HG03103 (cell line): ENCODE results near the gene NRXN3.

Experiments used
- ATAC-seq: cut with Tn5 transposase; IDR thresholded peaks from one replicate; pipeline ENCODE4 v1.9.1; 2021; ENCODE audit warnings: low read depth; ENCODE audit not compliant: unreplicated experiment

Gene NRXN3

DNA sequence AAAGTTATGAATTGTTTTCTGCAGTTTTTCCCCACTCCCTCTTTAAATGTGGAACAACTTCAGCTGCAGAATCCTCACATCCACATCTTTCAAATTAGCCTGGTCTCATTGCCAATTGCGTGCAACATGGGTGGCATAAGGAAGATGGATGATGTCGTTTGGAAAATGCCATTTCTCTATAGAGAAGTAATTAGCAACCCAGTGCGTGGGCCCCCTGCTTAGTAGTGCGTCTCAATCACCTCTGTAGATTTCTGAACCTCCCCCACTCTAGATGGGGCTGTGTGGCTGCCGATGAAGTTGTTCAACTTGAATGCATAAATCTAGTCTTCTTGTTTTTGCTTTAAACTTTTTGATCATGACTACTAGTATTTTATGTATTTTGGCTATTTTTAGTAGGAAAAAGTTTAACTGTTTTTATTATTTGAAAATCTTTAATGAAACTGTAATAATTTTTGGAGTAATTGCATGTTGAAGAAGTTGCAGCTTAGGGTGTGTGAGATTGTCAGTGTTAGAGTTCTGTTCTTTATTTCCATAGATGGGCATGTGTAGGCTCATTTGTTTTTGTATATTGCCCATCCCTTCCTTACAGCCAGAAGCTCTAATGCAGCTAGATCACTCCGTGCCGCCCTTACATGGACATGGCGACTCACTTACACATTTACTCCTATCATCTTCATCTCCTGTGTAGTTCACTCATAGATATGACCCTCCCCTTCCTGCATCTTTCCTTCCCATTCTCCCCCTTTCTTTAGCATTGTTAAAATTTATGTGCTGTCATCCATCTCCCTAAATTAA is 1683.0 kb downstream of the NRXN3 start:
- ATAC-seq: no peak

DNA sequence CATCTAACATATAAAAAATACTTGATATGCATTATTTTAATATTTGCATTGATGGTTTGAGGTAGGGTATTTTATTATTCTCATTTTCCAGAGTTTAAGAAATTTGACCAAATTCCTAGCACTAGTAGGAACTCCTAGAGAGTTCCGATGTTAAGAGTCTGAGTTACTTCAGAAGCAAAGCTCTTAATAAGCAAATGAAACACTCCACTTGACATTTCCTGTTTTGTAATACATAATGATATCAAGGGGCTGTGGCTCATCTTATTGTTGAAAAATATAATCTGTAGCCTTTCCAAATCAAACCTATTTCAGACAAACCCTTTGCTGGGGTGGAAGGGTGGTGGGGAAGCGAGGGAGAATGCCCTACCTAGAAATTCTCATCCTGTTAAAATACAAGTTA is 1685.6 kb downstream of the NRXN3 start:
- ATAC-seq: no peak

DNA sequence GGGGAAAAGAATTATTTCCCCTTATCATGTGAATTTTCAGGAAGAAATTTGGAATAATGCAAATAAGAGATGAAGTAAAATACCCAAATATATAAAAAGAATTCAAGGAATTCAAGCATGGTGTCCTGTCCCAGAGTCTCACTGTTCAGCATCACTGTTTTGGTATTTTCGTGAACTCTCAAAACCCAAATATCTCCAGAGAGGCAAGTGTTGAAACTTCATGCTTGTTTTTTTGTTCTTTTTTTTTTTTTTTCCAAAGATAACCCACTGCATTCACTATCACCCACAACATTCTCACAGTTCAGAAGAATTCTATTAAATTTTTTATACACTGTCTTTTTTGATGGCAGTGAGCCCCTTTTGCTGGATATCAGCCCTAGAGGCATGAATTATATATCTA is 1686.2 kb downstream of the NRXN3 start:
- ATAC-seq: no peak

DNA sequence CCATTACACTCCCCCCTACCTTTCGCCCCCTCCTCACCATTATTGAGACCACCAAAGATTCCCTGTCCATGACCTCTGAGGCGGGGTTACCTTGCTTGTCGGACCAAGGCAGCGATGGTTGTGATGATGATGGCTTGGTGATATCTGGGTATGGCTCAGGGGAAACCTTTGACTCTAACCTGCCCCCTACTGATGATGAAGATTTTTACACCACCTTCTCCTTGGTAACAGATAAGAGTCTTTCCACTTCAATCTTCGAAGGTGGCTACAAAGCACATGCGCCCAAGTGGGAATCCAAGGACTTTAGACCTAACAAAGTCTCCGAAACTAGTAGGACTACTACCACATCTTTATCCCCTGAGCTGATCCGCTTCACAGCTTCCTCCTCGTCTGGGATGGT is 1690.9 kb downstream of the NRXN3 start:
- no peak for ATAC-seq

DNA sequence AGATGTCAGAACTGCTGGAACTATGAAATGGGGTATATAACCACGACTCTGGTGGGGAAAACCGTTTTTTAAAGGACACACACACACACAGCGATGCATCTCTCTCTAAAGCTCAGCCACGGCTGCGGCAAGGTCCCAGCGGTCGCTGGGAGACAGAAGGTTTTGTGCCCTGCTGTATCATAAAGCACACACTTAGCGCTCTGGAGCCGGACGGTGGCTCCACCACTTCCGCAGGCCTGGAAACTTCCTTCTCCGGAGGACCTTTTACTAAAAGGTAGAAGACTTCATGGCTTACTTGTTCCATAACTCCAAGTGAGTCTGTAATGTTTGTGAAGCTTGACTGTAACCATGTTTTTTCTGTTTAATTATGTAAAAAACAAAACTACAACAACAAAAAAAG is 1691.9 kb downstream of the NRXN3 start:
- no peak for ATAC-seq

DNA sequence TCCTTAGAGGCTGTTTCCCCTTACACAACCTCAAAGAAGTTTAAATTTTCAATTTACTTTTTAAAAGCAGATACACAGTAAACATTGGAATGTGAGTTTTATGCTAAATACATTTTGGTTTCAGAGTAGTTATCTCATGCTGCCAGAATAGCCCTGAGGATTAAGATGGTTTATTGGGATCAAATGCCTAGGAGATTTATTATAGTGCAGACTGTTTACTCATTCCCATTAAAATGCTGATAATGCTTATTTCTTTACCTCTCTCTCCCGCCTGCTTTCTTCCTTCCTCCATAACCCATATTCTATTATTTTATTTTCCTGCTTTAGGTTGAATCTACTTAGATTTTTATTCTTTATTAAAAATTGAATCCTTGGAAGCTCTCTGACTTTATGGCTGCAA is 1701.0 kb downstream of the NRXN3 start:
- ATAC-seq: no peak

DNA sequence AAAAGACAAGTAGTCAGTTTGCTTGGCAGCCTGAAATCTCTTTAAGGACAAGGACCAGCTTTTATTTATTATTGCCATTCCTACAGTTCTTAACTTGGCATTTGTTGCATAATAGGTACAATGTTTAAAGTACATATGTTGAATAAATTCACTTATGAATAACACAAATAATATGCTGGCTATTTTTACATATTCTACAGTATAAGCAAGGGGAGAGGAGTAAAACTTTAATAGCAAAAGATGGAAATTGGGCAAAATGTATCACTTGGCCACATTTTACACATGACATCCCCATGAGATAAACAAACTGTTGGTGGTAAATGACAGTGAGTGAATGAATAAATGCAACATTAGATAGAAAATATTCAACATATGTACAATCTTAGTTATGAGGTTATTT is 1708.1 kb downstream of the NRXN3 start:
- no peak for ATAC-seq

DNA sequence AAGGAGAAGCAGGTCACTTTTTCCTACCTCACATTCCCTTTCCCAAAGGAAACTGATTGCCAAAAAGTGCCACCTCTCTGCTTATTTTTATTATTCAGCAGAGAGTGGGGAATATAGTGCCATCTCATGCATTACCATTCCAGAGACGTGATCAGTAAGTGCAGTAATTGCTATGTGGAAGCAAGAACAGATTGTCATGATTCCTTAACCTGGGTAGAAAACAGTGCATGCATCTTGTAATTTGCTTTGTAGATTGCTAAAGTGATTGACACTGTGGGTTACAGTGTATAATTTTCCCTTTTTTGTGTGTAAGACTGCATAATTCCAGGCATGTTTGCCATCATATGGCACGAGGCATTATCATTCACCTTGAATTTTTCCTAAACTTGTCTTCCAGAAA is 1708.6 kb downstream of the NRXN3 start:
- ATAC-seq: no peak

DNA sequence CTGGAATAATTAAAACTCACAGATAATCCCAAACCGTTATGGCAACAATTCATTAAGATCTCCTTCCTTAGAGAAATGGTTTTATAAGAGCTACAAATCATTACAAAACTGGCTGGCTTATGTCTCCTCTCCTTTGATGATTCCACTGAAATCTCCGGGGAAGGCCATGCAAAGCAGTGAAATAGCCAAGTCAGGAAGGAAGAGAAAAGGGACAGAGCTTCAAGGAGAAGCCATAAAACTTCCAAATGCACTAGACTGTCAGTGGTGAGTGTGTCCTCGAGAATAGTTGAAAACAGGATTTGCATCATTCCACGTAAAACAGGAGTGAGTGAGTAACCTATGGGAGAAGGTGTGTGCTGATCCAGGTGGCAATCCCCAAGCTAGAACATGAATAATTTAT is 1711.1 kb downstream of the NRXN3 start:
- no peak for ATAC-seq

DNA sequence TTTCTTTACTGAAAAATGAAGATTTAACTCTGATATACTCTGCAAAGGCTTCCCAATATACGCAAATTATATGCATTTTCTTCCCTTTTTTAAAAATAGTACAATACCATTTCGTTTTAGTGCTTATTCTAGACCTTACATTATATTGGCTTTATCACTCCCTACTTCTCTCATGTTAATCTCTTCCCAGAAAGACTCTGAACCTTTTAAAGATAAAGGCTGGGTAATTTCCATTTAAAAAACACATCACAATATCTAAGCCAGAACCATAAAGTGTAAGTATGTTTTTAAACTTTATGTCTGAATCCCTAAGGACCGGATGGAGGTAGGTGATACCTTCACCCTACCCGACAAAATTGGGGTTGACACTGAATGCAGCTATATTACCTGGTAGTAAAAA is 1720.4 kb downstream of the NRXN3 start:
- ATAC-seq: no peak

DNA sequence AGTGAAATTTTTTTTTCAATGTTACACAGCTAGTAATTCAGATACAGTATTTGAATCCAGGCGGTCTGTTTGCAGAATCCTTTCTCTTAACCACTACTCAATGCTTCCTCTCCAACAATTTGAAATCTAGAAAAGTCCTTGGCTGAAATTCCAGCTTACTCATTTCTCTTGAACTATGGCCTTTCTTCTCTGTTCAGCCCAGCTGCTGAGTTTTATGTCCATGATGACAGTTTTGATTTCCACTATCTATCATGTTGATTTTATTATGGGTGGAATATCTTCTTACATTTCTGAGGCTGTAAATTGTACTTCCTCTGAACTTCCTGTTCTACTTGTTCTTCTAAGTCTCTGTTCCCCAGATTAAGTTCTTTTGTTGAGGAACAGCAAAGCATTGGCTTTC is 1725.8 kb downstream of the NRXN3 start:
- no peak for ATAC-seq

DNA sequence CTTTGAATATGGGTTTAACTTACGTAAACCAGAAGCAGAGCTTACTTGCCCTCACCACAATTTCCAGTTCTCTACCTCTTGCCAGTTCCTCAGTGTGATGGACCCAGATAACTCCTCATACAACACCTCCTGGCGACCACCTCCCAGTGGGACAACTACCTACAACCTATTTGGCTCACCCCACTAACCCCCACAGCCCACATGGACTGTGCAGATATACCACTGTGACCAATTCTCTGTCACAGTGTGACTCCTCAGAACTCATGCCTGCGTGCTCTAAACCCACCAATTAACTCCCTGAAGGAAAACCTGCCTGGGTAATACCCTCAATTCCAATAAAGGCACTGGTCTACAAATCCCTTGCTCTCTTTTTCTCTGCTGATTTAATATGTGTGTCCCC is 1729.4 kb downstream of the NRXN3 start:
- no peak for ATAC-seq

DNA sequence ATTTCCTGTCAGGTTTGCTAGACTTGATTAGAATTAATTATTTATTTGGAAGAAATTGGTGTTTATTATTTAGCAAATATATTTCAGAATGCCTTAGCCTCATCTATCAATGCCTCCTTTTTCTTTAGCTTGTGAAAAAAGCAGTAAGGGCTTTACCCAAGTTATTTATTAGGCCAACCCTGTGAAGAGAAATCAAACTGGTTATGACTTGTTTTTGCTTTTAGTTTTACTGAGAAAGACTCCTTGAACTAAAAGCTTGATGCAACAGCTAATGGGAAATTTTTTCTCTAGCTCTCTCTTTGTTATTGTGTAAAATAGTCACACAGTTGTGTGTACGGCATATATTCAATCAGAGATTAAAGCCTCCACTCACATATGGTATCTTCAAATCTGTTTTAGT is 1734.3 kb downstream of the NRXN3 start:
- no peak for ATAC-seq

DNA sequence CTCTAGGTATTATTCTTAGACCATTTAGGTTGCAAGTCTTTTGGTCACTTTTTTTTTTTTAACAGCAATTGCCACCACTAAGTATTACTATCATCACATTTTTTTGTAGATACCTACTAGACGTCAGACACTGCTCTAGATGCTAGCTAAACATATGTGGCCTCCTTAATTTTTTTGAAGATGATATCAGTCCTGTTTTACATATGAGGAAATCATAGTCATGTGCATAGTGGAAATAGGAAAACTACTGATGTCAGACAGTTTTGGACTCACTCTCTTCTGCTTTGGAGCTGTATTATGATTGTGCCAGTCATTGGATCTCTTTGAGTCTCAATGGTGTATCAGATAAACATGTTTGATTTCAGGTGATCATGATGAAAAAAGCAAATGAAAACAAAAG is 1736.8 kb downstream of the NRXN3 start:
- no peak for ATAC-seq

DNA sequence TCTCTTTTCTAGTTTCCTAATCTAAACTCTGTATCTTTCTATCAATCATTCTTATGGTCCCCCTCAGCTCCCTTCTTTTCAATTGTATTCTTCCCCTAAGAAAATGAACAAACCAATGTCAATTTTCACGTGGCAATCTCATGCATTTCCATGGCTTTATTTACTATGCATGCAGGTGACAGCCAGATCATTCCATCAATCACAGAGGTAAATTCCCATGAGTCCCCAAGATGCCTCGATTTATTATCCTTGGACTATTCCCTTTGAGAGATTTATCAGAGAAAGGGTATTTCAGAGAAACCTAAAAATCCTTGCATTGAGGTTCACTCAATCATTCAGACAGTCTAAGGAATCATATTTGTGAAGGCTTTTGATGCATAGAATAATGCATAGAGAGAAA is 1739.9 kb downstream of the NRXN3 start:
- ATAC-seq: no peak

DNA sequence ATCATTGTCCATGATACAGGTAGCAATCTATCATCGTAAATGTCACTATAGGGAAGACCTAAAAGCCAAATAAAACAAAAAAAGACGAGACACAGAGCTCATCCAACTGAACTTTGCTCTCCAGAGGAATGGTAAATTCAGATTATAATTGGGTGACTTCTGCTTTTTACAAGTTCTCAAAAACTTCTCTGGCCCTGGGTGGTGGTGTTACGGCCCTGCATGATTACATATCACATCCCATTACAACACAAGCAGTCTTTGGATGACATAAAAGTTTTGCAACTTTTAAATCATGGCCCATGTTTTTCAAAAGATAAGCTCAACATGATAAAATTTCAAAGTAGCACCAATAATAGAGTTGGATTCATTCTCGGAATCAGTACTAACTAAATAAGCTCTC is 1741.6 kb downstream of the NRXN3 start:
- no peak for ATAC-seq

DNA sequence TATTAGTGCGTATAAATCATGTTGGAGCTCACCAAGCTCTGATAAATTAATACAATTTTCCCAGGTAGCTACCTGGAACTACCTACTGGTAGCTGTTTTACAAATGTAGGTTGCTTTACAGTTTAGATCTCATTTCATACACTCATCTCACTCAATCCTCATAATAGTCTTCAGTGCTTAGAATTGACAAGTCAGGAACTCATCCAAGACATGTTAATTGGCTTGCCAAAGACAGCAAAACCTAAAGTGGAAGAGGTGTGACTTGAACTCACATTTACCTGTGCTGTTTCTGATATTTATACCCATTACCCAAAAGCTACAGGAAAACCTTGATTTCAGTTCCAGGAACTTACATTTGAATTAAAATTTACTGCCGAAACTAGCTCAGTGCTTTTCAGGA is 1744.4 kb downstream of the NRXN3 start:
- no peak for ATAC-seq

DNA sequence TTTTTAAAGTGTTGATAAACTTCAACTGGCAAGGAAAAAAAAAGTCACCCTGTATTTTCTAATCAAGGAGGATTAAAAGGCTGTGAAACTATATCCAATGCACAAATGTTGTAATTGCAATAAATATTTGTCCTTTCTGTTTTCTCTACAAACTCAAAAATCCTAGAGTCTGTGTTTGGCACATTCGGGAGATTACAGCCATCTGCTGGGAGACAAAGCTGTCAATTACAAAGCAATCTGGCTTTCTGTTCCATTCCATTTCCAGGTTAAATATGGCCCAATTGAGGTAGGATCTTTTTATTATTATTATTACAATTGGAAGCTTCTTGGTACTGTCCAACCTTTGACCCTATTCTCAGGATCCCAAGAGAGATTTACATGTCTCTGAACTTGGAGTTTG is 1745.2 kb downstream of the NRXN3 start:
- no peak for ATAC-seq

DNA sequence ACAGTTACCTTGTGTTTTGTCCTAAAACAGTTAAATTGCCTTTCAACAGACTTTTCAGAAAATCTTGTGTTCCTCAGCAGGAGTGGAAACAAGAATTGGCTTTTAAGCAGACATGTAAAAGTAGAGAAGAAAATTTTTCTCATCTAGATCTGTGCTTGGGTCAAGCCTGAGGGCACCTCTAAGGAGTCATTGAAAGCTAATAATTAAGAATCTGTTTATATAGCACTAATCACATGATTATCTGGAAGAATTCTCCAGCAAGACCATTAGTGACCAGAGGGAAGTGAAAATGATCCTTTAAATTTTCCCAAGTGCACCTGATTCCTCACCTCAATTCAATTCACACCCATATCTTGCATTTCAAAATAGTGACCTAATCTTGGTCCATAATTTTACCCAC is 1746.1 kb downstream of the NRXN3 start:
- no peak for ATAC-seq

DNA sequence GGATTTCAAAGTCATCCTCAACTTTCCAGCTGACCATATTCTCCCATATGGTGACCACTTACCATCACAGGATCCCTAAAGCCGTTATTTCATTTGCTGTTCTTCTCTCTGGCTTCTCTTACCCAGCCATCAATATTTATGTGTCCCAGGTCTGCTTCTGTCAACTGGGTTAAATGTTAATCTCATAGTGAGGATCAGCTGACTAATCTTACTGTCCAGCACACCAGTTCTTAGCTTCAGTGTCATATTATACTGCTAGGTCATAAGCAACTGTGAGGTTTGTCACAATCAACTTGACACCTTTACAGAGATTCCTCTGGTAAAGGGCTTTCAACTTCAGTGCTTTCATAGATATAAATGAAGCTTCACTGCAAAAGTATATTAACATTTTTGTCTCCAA is 1746.7 kb downstream of the NRXN3 start:
- no peak for ATAC-seq
